Renal pelvis (tissue), 12 donors: Measurements from ENCODE around the gene HPCA. TPM values are rescaled to one million over a fixed set of nuclear protein-coding genes. Genes with fewer than 3 reads are reported as not detected.

Experiments used
- DNase-seq: peaks from one replicate; pipeline ENCODE4 v3.0.0-alpha.2; 2013
- long read RNA-seq, 16 experiments: transcript quantifications; one replicate each; lab custom pipeline, GENCODE V29; 2026
- polyA plus RNA-seq, 3 donors: library from polyadenylated mRNA; unstranded; fragments of 120-200 nt; gene quantifications; one replicate each; pipeline ENCODE4 v1.2.1, GENCODE V29; 2013; ENCODE audit not compliant: insufficient read length in 3 of 3

Gene HPCA
- polyA plus RNA-seq, result 1 to 10 TPM in 1 of 3 donors, under 1 TPM in 2; 0.15 to 1.4 (median 0.62) TPM
- long read RNA-seq, donor 1, partial matches to known transcripts, result 0 of 8 reads
- long read RNA-seq, donor 1, other reads (novel, unspliced or antisense), result 8 of 8 reads
- long read RNA-seq, donor 2, result 0 reads
- long read RNA-seq, donor 3, result 0 reads
- long read RNA-seq, donor 4, result 0 reads
- long read RNA-seq, donor 5, result 0 reads
- long read RNA-seq, donor 6, result 0 reads
- long read RNA-seq, donor 7, partial matches to known transcripts, result 0 of 1 reads
- long read RNA-seq, donor 7, other reads (novel, unspliced or antisense), result 0 of 1 reads
- long read RNA-seq, donor 8, result 0 reads
- long read RNA-seq, donor 9, result 0 reads
- long read RNA-seq, donor 10, result 0 reads
- long read RNA-seq, donor 11, result 0 reads
- long read RNA-seq, donor 12, partial matches to known transcripts, result 12 of 22 reads
- long read RNA-seq, donor 12, other reads (novel, unspliced or antisense), result 10 of 22 reads
- long read RNA-seq, donor 13, result 0 reads
- long read RNA-seq, donor 14, result 0 reads
- long read RNA-seq, donor 15, partial matches to known transcripts, result 13 of 13 reads
- long read RNA-seq, donor 15, other reads (novel, unspliced or antisense), result 0 of 13 reads
- long read RNA-seq, donor 16, result 0 reads

DNA sequence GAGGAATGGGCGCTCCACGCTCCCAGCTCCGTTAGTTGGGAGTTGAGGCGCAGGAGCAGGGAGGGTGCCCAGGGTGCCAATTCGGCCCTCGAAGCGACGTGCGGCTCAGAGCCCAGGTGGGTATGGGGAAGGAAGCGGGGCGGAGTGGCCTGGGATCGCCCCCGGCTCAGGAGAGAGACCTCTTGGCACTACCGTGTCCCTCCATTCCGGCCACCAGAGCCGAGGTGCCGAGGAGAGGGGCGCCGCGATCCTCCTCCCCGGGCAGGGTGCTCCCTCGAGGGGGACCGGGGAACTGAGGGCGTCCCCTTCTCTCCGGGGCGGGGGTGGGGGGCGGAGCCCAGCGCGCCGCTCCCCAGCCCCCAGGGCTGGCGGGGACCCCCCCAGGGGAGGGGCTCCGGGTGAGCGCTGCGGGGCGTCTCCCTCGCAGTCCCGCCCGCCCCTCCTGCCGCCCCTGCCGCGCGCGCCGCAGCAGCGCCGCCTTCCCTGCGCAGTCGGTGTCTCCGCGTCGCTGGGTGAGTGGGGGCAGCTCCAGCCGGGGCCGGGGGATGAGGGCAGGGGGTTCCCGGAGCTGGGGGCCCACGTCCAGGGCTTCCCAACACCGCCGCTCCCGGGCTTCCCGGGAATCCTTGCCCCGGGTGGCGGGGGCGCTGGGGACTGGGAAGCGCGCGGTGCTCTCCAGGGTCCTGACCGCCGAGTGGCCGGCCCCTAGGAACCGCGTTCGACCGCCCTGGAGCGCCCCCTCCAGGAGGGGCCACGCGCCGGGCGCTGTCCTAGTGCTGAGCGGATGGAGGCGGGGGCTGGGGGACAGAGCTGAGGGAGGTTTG, at the start of gene HPCA:
Gene HPCA, plus strand, starts transcription at position 488 of the 824 bp plus-strand sequence. CDS start 2,408 bp downstream, outside the sequence.
- DNase-seq, result peak; percentile 78

DNA sequence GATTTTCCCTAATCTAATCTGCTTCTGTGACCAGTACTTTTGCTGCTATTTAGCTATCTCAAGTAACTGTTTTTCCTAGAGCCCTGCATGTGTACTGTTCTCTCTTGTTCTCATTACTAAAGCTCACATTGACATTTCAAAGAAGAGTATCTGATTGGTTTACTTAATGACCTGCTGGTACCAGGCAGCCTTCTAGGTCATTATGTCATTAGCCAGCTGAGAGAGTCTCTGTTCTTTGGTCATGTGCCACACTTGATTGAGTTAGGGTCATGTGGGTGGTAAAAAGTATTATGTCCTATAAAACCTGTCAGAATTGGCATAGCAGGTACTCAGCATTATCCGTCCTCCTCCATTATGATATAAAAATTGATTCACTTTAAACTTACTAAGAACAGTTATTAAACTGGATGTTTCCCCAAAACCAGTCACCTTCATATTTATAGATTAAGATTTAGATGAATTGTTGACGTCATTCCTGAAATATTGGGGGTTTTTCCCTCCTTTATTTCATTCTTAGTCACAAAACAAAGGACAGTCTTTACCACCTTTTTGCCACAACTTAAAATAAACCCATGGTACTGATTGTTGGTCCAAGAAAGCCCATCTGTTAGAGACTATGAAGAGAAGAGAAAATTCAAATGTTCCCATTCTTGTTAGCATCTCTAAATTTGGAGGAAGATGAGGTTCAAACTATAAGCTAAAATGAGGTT, 37.8 kb upstream of the HPCA start:
- no peak for DNase-seq

DNA sequence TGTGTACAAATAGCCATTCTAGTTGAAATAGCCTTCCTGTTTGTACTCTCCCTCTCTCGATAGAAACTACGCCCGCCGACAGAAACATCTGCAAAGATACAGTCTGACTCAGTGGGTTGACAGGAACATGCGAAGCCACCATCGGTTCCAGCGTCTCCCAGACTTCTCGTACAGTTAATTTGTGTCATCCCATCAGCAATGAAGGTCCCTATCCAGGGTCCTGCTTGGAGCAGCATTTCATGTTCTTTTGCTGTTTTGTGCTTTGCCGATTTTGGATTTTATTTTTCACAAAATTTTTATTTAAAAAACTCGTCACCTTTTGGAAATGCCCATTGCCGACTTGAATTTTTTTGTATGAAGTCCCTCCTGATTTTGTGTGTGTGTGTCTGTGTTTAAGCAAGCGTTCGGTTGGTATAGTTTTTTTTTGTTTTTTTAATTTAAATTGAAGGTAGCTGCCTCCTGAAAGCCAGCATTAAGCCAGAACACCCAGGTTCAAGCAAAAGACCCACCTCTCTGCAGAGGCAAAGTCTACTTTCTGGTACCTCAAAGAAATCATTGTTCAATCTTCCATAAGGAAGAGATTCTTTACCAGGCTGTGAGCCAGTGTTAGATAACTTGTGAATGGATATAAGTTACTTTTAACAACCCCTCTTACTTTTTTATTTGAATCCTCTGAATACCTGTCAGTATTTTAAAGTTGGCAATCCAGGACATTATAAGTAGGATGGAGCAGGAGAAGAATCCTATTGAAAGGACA, 30.3 kb upstream of the HPCA start:
- DNase-seq, result no peak

DNA sequence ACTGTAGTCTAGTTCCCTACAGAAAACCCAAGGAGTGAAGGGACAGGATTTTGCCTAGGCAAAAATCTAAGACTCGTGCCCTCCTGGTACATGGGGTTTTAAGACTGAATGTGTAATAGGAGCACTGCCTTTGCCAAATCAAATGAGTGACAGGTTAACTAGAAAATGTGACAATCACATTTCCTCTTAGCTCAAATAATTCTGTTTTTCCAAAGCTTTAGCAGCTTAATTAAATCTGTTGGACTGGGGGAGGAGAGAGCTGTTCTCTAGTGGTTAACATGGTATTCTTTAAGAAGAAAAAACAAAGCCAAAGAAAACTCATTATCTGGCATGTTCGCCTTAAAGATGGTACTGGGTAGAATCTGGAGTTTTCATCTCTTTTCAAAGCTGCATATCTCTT, 28.2 kb upstream of the HPCA start:
- DNase-seq, result no peak

DNA sequence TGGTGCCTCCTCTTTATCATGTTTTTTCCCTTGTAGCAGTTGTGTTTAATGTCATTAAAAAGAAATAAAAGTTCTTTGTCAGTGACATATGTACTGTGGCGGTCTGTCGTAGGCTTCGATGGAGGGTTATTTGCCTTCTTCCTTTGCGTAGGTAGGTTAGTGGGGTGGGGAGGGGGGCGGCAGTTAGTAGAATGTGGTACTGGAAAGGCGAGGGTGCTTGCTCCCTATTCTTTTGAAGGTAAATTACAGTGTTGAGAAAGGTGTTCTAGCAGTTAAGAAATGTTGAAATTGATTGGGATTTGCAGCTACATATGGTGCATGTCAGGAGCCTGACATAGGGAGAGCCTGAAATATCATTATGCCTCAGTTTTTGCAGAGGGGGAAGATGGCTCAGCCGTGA, 27.5 kb upstream of the HPCA start:
- no peak for DNase-seq

DNA sequence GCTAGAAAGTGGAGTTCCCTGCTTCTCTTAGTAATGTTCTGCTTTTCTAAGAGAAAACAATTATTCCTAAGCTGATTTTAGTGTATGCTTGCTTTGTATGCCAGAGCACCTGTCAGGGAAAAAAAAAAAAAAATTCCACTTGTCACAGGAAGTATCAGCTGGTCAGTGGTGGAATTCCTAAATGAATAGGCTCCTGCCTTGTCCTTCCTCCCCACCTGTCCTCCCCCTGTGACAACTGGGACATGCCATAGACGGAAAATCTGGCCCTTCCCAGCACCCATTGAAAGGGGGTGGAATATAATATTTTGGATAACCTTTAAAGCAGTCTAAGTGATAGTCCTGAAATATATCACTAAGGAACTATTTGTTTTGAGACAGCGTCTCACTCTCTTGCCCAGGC, 26.4 kb upstream of the HPCA start:
- no peak for DNase-seq

DNA sequence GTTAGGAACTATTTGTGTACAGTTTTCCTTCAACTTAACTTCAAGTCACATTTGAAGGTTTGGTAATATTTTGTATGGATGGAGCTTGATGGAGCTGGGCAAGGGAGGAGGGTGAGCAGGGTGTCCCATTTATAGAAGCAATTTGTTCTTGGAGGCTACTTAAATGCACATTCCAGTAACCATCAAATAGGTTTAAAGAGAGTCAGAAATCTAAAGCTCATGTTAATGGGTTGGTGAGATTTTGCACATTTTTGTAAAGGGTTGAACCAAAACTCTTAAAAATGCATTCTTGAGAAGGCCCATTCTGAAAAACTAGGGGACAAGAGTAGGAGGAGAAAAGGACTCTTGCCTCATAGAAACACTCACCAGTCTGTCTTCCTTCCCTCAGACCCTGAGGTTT, 25.7 kb upstream of the HPCA start:
- DNase-seq, result no peak

DNA sequence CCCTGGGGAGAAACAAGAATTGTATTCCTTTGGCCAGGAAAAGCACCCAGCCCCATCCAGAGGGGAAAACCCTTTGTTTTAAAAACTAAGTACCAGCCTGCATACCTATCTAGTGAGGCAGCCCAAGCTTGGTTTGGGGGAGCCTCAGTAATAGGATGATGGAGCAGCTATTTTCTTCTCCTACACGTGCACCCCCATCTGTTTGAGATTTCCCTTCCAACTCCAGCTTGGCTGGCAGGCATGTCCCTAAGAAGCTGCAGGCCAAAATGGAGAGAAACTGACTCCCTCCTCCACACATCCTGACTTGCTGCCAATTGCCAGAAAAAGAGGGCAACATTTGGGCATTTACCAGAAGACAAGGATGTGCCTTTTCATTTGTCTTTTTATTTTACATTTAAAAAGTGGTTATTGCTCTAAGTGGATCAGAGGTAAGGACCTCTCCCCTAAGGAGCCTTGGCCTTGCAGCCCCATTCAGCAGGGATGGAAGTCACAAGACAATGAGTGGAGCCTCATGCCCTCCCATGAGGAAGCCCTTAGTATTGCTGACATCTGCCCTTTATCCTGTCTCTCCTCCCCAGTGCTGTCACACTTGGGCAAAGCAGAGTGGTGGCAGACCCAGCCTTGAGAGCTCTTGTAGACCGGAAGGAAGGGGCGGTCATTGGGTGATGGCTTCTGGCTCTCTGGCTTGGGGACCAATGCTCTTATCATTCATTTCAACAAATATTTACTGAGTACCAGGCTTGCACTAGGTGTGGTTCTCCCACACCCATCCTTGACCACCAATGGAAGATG, 24.2 kb upstream of the HPCA start:
- DNase-seq, result no peak

DNA sequence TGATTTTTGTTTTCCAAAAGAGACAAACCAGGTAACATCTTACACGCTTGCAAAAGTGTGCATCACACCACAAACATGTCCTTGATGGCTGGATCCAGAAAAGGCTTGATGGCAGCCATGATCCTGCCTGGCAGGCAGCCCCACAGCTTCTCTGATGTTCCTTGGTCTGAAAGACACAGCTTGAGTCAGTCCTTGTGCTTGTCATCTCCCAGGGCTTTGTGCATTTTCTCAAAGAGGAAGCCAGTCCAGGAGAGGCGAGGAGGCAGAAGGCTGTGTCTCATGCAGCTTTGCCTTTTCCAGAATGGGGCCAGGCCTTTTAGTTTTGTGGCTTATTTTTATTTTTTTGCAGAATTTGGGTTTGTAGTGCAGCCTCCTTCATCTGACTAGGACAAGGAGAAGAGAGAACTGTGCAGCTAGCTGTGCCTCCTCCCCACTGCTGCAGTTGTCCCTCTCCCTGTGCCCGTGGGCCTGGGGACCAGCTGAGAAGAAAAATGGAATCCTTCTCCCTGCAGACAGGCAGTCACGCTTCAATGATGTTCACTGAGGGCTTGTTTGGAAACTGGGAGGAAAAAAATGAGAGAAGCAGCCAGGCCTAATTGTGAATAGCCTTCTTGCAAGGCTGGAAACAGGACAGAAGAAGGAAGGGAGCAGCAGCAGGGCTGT, 22.9 kb upstream of the HPCA start:
- DNase-seq, result no peak

DNA sequence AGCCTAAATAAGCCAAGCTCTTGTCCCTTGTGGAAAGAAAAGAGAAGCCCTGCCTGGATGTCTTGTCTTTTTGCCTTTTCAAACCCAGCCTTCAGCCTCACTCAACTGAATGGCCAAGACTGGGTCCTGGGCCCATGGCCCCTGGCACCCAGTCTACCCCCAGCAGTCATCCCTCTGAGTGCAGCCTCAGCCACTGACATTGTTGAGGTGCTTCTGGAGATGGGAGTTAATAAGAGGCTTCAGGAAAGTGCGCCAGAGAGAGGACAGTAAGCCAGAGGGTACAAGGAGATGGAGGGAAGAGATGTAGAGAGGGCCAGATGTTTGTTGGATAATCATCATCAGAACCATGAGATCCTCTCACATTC, 22.4 kb upstream of the HPCA start:
- no peak for DNase-seq

DNA sequence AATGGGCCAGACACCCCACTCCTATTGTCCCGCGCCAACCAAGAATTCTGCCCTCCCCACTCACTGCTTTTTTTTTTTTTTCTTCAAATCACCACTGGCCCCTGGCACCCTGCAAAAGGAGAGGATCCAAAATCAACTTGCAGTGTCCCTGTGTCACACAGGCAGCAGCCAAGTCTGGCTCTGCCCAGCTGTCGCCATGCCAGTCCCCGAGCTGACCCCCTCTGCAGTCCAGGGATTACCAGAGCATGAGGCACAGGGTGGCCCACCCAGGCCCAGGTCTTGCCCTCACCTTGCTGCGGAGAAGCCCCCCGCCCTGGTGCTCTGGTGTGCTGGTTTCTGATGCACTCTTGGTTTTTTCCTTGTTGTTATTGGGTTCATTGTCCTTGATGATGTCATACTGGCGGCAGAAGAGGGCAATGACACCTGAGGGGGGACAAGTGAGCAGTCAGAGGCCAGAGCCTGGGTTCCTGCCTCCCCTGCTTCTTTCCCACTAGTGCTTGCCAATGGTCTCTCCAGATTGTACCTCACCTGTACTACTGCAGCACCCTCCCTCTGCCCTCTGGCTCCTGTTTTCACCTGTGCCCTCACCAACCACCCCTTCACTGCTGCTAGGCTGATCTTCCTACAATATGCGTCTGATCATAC, 21.8 kb upstream of the HPCA start:
- DNase-seq, result no peak

DNA sequence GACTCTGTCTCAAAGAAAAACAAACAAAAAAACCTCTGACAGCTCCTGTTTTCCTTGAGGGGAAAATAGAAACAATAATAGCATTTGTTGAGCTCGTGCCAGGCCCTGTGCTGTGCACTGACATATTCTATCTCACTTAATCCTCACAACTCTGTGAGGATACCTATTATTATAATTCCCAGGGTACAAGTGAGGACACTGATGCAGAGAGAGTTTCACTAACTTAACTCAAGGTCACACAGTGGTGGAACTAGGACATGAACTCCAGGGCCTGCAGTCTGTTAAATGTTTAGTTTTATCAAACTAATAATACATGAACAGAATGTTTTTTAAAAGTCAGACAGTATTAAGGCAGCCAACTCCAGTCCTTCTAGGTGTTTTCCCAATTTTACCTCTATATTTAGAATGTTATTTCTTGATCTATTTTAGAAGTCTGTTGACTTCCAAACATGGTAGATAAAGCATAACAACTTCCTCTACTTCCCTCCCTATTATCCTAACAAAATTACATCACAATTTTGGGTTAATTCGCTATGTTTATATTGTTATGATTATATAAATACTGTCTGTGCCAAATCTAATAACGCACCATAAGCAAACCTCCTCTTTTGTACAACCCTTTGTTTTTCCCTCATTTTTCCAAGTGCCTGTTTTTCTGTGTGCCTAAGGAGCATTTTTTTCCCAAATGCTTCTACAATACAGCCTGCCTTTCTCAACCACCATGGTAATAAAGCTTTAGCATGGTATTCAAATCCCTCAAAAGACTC, 20.5 kb upstream of the HPCA start:
- no peak for DNase-seq

DNA sequence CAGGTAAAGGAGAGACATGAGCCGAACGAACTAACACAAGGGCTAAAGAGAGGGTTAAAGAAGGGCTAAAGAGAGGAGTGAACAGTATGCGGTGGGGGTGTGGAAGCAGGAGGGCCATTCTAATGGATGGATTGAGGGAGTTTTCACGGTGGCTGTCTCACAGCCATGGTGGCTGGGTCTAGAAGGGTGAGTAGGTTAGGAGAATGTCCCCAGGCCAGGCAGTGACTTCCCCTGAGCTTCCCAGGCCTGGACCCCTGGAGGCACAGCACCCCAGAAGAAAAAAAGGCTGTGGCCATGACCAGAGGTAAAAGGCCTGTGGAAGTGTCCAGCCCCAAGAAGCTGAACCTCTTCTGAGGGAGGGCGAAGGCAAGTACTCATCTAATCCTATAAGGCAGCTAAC, 19.1 kb upstream of the HPCA start:
- no peak for DNase-seq

DNA sequence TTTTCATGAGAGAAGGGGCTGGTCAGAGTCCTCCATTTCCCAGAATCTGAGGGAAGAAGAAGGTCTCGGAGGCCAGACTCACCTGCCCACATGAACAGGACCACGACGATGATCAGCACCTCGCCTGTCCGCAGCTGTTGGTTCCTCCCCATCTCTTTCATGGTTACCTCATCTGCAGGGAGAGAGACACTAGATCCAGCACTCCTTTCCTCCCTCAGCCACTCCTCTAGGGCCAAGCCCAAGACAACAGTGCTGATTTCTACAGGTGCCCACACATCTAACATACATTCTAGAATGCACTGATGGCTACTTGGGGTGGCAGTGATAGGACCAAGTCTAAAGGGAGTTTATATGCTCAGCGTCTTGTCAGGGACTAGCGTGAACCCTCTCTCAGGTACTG, 18.6 kb upstream of the HPCA start:
- no peak for DNase-seq

DNA sequence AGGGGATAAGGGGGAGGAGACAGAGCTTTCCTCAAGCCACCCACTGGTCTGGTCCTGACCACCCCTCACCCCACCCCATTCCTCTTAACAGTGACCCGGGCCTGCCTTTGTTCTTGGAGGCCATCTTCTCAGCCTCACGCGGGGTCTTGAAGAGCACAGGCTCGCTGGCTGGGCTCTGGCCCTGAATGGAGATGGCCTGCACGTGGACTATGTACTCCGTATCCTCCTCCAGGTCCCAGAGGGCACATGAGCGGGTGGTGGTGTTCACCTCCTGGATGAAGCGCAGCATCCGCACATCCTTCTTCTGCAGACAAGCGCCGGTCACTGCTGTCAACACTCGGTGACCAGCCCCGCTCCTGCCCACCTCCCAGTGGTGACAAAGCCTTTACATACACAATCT, 18.2 kb upstream of the HPCA start:
- DNase-seq, result no peak

DNA sequence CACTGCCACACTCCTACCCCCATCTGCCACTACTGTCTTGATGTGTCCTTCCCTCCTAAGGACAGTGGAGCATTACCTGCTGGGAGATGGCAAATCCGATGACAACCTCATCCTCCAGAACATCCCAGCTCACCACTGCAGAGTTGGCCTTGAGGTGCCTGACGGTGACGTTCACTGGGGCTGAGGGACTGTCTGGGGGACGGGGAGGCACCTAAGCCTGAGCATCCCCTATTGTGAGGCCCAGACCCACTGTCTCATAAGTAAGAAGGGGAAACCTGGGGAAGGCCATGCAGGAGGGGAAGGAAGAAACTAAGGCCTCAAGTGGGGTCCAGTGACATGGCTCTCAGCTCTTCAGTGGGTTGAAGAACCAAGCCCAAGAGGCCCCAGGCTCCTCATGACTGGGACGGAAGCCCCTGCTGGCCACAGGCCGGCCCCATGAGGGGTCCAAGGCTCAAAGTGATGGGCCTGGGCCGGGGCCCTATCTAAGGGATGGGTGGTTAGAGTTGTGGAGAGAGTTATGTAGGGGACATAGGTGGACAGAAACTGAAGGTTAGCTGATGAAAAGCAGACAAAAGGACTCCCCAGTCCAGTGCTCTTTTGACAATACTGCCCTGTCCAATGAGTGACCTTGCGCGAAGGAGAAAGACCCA, 17.4 kb upstream of the HPCA start:
- no peak for DNase-seq

DNA sequence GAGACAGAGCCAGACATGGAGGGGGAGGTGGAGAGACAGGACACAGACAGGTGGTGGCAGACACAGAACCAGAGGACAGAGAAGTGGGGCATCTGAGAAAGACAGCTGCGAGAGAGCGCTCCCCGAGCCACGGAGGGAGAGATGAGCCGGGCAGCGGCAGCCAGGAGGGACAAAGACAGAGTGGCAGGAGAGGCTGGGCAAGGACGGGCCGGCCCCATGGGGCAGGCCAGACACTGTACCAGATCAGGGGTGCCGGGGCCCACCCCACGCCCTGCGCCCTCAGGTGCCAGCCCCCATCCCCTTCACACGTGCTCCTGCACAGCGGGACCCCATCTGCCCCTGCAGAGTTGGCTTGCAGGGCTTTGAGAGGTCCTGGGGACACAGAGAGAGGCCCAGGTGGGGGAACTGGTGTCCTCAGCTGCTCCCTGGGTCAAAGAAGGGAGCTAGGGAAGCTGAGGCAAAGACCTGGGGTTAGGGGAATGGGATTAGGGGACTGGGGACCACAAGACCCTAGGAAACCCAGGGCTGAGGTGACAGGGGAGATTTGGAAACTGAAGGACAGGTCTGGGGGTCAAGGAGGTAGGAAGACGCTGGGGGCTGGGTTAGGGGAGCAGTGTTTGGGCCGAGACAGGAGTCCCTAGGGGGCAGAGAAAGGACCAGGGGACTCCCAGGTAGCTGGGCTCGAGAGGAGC, 16.2 kb upstream of the HPCA start:
- no peak for DNase-seq
